Measurements from ENCODE around the gene TEX22.

The TEX22 gene

DNA sequence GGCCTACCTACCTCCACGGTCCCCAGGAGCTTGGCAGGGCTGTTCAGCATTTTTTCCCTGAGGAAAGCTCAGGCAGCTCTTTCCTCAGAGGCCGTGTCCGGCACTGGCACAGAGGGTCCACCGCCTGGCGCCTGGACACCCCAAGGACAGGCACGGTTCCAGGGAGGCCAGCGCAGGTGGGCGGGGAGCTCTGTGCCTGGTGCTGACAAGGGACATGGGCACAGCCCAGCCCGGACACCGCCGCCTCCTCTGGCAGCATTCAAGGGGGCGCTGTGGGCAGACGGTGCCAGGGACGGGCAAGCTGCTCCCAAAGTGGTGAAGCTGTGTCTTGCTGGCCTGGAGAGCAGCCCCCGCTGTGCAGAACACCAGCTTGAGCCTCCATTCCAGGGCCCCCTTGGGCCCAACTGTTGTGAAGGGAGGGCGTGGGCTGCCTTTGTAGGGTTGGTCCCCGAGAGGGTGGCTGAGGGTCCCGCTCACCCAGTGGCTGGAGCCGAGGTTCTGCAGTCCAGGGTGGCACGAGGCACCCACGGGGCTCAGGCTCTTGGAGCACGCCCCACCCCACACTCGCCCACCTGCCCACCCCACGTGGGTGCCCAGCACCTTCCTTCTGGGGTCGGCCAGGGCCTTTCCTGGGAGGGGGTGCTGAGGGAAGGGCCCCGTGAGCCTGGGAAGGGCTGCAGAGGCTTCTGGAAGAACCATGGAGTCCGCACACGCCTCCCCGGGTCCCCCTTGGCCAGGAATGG lies 29.3 kb upstream of the TEX22 start:
- DNase-seq (ENCODE audit: low spot score in 2 of 2) (no peak), ATAC-seq (replicated peaks; ENCODE audit: extremely low read depth, poor library complexity, severe bottlenecking) (no peak)
- no peak overlapping the region for H3K27ac Mint-ChIP-seq (ENCODE audit: low read depth)
- no peaks in the 10 kb centered on the region for H3K36me3 Mint-ChIP-seq (ENCODE audit: insufficient read depth)
- H3K9me3 Mint-ChIP-seq = no peaks in the 10 kb centered on the region
- no peak overlapping the region for H3K4me3 Mint-ChIP-seq
- no peaks in the 10 kb centered on the region for H3K27me3 Mint-ChIP-seq
- H3K4me1 Mint-ChIP-seq = peaks cover 6% of the 10 kb centered on the region

DNA sequence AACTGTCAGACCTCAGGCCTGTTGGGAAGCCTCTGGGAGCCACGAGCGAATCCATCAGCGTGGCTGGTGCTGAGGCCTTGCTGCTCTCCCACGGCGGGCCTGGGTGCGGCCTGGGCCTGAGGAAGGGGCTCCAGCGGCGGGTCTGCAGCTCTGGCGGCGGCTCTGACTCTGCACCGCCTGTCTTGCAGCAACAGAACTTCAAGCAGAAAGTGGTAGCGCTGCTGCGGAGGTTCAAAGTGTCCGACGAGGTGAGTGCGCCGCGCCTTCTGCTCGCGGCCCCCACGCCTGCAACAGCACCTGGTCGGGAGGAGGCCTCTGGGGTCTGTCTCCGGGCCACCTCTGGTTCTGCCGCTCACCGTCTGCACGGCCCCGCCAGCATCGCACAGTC lies 28.7 kb upstream of the TEX22 start:
- Mint-ChIP-seq H3K27ac (ENCODE audit: low read depth) (no peak overlapping the region), H3K9me3 (no peaks in the 10 kb centered on the region), H3K27me3 (no peaks in the 10 kb centered on the region), H3K4me3 (no peak overlapping the region), H3K4me1 (peaks cover 5% of the 10 kb centered on the region), H3K36me3 (ENCODE audit: insufficient read depth) (no peaks in the 10 kb centered on the region)
- ATAC-seq (replicated peaks; ENCODE audit: extremely low read depth, poor library complexity, severe bottlenecking) (no peak), DNase-seq (ENCODE audit: low spot score in 2 of 2) (no peak)

DNA sequence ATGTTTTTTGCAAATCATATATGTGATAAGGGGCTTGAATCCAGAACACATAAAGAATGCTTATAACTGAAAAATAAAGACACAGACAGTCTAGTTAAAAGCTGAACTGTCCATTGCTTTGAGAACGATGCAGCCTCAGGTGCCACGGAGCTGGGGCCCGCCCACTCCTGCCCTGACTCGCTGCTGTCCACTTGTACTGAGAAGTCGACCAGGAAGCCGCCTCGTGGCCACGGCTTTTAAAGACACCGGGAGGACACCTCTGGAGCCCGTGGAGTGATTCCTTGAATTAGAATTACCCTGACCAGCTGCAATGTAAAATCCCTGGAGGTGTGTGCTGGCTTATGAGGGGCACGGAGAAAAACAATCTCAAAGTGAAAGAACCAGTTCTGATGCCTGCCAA lies 23.9 kb upstream of the TEX22 start:
- Mint-ChIP-seq H3K36me3 (ENCODE audit: insufficient read depth) (no peaks in the 10 kb centered on the region), H3K9me3 (no peaks in the 10 kb centered on the region), H3K4me3 (no peak overlapping the region), H3K4me1 (peaks cover 14% of the 10 kb centered on the region), H3K27ac (ENCODE audit: low read depth) (no peak overlapping the region), H3K27me3 (no peaks in the 10 kb centered on the region)
- ATAC-seq (replicated peaks; ENCODE audit: extremely low read depth, poor library complexity, severe bottlenecking) (no peak), DNase-seq (ENCODE audit: low spot score in 2 of 2) (no peak)

DNA sequence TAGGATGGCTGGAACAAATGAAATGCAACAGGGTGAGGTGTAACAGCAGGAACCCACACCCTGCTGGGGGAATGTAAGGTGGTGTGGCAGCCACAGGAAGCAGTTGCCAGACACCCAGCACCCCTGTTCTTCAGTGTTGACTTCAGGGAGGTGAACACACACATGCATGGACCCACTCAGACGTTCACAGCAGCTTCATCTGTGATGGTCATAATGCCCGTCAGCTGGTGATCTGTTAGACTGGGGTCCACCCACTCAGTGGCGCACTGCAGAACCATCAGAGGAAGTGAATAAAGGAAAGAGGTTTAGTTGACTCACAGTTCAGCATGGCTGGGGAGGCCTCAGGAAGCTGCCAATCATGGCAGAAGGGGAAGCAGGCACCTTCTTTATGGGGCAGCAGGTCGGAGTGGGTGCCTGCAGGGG lies 22.7 kb upstream of the TEX22 start:
- ATAC-seq (replicated peaks; ENCODE audit: extremely low read depth, poor library complexity, severe bottlenecking) (peak; percentile 63), DNase-seq (ENCODE audit: low spot score in 2 of 2) (no peak)
- Mint-ChIP-seq H3K27ac (ENCODE audit: low read depth) (peak overlapping the region; percentile 61), H3K4me1 (peaks cover 13% of the 10 kb centered on the region), H3K9me3 (no peaks in the 10 kb centered on the region), H3K27me3 (no peaks in the 10 kb centered on the region), H3K4me3 (peak overlapping the region; percentile 25), H3K36me3 (ENCODE audit: insufficient read depth) (no peaks in the 10 kb centered on the region)

DNA sequence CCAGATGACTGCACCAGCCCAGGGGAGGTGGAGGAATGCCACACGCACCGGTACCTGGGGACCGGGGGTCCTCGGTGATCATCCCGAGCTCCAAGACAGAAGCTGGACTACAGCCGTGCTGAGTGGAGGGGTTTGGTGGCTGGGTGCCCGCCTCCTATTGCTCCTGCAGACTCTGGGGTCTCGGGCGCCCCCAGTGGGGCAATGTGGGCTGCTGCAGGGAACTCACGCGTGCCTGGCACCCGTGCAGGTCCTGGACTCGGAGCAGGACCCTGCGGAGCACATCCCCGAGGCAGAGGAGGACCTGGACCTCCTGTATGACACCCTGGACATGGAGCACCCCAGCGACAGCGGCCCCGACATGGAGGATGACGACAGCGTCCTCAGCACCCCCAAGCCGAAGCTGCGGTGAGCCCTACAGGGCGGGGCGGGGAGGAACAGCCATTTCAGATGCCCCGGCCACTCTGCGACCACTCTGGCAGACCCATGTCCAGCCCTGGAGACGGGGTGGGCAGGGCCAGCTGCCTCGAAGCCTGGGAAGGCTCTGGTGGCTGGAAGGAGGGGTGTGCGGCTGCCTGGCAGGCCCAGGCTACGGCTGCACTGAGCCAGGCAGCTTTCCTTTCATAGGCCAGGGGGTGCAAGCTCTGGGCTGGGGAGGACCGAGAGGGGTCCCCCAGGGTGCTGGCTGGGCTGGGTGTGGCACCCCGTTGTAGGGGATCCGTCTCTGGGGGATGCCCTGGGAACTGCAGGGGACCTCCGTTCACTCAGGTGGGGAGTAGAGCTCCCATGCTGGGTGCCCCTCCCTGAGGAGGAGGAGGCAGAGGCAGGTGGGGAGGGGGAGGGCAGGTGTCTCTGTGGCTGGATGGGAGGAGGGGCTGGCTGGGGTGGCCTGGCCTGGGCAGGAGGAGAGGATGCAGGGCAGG lies 21.6 kb upstream of the TEX22 start:
- Mint-ChIP-seq H3K9me3 (no peaks in the 10 kb centered on the region), H3K4me3 (no peak overlapping the region), H3K27me3 (no peaks in the 10 kb centered on the region), H3K36me3 (ENCODE audit: insufficient read depth) (no peaks in the 10 kb centered on the region), H3K4me1 (peaks cover 8% of the 10 kb centered on the region), H3K27ac (ENCODE audit: low read depth) (peak overlapping the region; percentile 61)
- ATAC-seq (replicated peaks; ENCODE audit: extremely low read depth, poor library complexity, severe bottlenecking) (no peak), DNase-seq (ENCODE audit: low spot score in 2 of 2) (no peak)

DNA sequence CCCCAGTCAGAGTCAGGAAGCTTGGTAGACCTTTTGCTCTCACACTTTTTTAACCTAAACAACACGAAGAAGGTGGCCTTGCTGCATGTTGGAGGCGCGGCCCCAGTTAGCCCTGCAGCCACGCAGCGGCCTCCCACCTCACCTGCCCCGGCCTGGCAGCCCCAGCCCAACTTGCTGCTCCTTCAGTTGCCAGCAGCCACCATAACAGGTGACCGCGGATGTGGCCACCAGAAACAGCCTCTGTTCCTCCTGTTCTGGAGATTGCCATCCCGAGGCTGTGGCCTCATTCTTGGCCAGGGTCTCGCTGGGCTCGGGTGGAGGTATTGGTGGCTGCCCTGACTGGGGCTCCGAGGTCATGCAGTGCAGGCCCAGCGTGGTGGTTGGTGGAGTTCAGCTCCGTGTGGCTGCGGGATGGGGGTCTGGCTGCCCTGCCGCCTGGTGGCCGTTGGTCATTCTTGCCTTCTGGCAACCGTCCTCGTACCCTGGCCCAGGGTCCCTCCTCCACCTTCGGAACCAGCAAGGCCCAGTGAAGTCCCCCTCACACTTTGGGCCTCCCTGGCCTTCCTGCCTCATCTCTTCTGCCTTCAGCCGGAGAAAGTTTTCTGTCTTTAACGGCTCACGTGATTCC lies 20.7 kb upstream of the TEX22 start:
- DNase-seq (ENCODE audit: low spot score in 2 of 2) (no peak), ATAC-seq (replicated peaks; ENCODE audit: extremely low read depth, poor library complexity, severe bottlenecking) (no peak)
- Mint-ChIP-seq H3K4me1 (peaks cover 8% of the 10 kb centered on the region), H3K9me3 (no peaks in the 10 kb centered on the region), H3K36me3 (ENCODE audit: insufficient read depth) (no peaks in the 10 kb centered on the region), H3K27ac (ENCODE audit: low read depth) (no peak overlapping the region), H3K4me3 (no peak overlapping the region), H3K27me3 (no peaks in the 10 kb centered on the region)

DNA sequence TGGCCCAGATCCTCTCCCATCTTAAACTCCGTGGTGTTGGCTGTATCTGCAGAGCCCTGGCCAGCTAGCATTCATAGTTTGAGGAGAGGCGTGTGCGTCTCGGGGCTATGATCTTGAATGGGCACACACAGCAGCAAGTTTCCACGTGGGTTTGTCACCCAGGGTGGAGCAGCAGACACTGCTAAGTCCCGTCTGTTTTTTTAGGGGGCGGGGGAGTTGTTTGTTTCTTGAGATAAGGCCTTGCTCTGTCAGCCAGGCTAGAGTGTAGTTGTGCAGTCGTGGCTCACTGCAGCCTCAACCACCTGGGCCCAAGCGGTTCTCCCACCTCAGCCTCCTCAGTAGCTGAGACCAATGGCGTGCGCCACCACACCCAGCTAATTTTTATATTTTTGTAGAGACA lies 20.1 kb upstream of the TEX22 start:
- peaks cover 8% of the 10 kb centered on the region for H3K4me1 Mint-ChIP-seq
- no peak overlapping the region for H3K4me3 Mint-ChIP-seq
- no peaks in the 10 kb centered on the region for H3K27me3 Mint-ChIP-seq
- H3K36me3 Mint-ChIP-seq (ENCODE audit: insufficient read depth) = no peaks in the 10 kb centered on the region
- no peaks in the 10 kb centered on the region for H3K9me3 Mint-ChIP-seq
- DNase-seq (ENCODE audit: low spot score in 2 of 2) (no peak), ATAC-seq (replicated peaks; ENCODE audit: extremely low read depth, poor library complexity, severe bottlenecking) (no peak)
- H3K27ac Mint-ChIP-seq (ENCODE audit: low read depth) = no peak overlapping the region

DNA sequence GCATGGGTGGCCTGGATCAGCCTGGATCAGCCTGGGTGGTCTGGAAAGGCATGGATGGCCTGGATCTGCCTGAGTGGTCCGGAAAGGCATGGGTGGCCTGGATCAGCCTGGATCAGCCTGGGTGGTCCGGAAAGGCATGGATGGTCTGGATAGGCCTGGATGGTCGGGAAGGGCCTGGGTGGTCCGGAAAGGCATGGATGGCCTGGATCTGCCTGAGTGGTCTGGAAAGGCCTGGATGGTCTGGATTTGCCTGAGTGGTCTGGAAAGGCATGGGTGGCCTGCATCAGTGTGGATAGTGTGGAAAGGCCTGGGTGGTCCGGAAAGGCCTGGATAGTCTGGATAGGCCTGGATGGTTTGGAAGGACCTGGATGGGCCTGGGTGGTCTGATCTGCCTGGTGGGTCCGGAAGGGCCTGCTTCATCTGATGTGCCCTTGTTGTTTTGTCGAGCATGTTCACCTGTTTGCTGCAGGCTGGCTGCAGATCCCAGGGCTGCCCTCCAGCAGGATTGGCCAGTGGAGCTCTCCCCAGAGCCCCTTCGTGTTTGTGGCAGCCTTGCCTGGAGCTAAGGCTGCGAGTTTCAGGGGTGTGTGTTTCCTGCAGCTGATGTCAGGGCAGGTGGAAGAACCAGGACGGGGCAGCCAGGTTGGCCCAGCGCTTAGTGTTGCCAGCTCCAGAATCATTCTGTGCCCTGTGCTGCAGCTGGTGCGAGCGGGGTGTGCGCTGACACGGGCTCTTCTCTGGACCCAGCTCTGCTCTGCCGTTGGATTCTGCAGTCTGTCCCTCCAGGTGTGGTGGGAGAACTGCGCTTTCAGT lies 19.3 kb upstream of the TEX22 start:
- ATAC-seq (replicated peaks; ENCODE audit: extremely low read depth, poor library complexity, severe bottlenecking) = no peak

DNA sequence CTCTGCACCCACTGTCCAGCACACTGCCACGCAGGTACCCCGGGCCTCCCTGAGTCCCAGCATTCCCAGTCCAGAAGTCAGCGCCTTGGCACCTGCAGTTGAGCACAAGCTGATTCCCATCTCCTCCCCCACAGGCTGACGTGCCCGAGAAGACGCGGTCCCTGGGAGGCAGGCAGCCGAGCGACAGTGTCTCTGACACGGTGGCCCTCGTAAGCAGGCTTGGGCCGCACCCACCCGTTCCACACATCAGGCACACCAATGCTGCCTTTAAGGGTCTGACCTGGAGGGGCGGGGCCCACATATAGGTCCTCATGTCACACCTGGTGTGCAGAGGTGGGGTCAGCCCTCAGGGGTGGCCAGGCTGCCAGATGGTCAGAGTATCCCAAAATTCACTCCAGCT lies 18.4 kb upstream of the TEX22 start:
- DNase-seq (ENCODE audit: low spot score in 2 of 2) (no peak), ATAC-seq (replicated peaks; ENCODE audit: extremely low read depth, poor library complexity, severe bottlenecking) (no peak)
- no peak overlapping the region for H3K27ac Mint-ChIP-seq (ENCODE audit: low read depth)
- H3K4me3 Mint-ChIP-seq = no peak overlapping the region
- peaks cover 8% of the 10 kb centered on the region for H3K4me1 Mint-ChIP-seq
- H3K27me3 Mint-ChIP-seq = no peaks in the 10 kb centered on the region
- H3K36me3 Mint-ChIP-seq (ENCODE audit: insufficient read depth) = no peaks in the 10 kb centered on the region
- no peaks in the 10 kb centered on the region for H3K9me3 Mint-ChIP-seq

More for the DNA sequence above, 19.3 kb upstream of the TEX22 start:
- DNase-seq (ENCODE audit: low spot score in 2 of 2) = no peak
- no peak overlapping the region for H3K27ac Mint-ChIP-seq (ENCODE audit: low read depth)
- H3K9me3 Mint-ChIP-seq = no peaks in the 10 kb centered on the region
- H3K4me1 Mint-ChIP-seq = peaks cover 8% of the 10 kb centered on the region
- no peaks in the 10 kb centered on the region for H3K36me3 Mint-ChIP-seq (ENCODE audit: insufficient read depth)
- H3K27me3 Mint-ChIP-seq = no peaks in the 10 kb centered on the region
- no peak overlapping the region for H3K4me3 Mint-ChIP-seq

DNA sequence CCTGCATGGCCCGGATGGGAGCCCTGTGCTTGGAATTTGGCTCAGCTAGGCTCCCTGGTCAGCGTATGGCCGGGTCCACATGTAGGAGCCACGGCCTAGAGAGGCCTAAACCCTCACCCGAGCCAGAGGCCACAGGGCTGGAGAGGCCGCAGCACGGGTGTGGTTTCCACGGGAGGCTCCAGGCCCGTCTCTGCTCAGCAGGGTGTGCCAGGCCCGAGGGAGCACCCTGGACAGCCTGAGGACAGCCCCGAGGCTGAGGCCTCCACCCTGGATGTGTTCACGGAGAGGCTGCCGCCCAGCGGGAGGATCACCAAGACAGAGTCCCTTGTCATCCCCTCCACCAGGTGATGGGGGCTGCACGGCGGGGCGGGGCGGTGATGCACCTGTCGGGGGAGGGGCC lies 17.6 kb upstream of the TEX22 start:
- H3K4me1 Mint-ChIP-seq = peaks cover 4% of the 10 kb centered on the region
- ATAC-seq (replicated peaks; ENCODE audit: extremely low read depth, poor library complexity, severe bottlenecking) = no peak
- no peak for DNase-seq (ENCODE audit: low spot score in 2 of 2)
- no peaks in the 10 kb centered on the region for H3K36me3 Mint-ChIP-seq (ENCODE audit: insufficient read depth)
- H3K27ac Mint-ChIP-seq (ENCODE audit: low read depth) = no peak overlapping the region
- H3K27me3 Mint-ChIP-seq = no peaks in the 10 kb centered on the region
- H3K9me3 Mint-ChIP-seq = no peaks in the 10 kb centered on the region
- no peak overlapping the region for H3K4me3 Mint-ChIP-seq

DNA sequence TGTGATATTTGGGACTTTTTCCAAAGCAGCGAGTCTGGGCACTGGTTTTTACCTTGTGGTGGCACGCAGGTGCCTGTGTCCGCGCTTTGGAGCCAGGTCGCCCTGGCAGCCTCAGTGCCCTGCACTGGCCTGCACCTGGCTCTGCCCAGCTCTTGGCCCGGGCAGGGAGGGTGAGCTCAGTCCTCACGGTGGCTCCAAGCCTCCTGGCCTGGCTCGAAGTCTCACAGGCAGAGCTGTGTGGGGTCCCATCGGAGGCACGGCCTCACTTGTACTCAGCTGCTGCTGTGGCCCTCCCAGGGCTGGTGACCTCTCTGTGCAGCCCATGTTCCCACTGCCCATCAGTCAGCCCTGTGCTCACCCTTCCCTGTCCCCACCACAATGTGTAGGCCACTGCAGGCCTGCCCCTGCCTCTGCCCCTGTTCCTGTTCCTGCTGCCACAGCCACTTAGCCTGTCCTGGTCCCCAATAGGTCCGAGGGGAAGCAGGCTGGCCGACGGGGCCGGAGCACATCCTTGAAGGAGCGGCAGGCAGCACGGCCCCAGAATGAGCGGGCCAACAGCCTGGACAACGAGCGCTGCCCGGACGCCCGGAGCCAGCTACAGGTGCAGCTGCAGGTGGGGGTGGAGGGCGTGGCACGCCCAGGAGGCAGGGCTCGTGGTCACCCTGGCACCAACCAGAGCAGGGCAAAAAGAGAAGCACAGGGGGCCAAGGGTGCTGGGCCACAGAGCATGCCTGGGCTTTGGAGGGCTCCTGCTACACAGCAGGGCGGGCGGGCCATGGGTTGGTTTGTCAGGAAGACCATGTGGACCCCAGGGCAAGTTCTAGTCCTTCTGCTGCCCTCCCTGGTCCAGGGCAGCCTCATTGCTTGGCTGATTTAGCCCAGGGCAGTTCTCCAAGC lies 16.6 kb upstream of the TEX22 start:
- DNase-seq (ENCODE audit: low spot score in 2 of 2) (no peak), ATAC-seq (replicated peaks; ENCODE audit: extremely low read depth, poor library complexity, severe bottlenecking) (no peak)
- Mint-ChIP-seq H3K9me3 (no peaks in the 10 kb centered on the region), H3K27me3 (no peaks in the 10 kb centered on the region), H3K4me3 (no peak overlapping the region), H3K27ac (ENCODE audit: low read depth) (no peak overlapping the region), H3K36me3 (ENCODE audit: insufficient read depth) (no peaks in the 10 kb centered on the region), H3K4me1 (no peaks in the 10 kb centered on the region)

Measured in central memory CD8-positive, alpha-beta T cell (primary cell).